A549 (cell line): Measurements from ENCODE around the gene NR2E3. TPM values are rescaled to one million over a fixed set of nuclear protein-coding genes. Genes with fewer than 3 reads are reported as not detected.

Source experiments
- CBX2 ChIP-seq: fragments of 200-600 bp; sonication (generic); IDR thresholded peaks from 2 replicates; pipeline ENCODE4 v1.6.1; 2016; ENCODE audit warnings: low read depth, mild to moderate bottlenecking, borderline replicate concordance
- CEBPB ChIP-seq, 2 experiments: fragments of >200 bp in 1 of 2; sonication (Bioruptor Twin) in 1 of 2; formaldehyde crosslinking in 1 of 2; IDR thresholded peaks; 2 replicates each; pipeline ENCODE4 v1.6.1; 2012 to 2016
- CHD2 ChIP-seq: fragments of 150-350 bp; IDR thresholded peaks from 2 replicates; pipeline ENCODE4 v1.6.1; 2014; ENCODE audit warnings: low read length; ENCODE audit not compliant: partially characterized antibody
- CHD4 ChIP-seq: fragments of 200-600 bp; sonication (generic); IDR thresholded peaks from 2 replicates; pipeline ENCODE4 v1.6.1; 2016; ENCODE audit warnings: antibody characterized with exemption, mild to moderate bottlenecking, borderline replicate concordance
- EP300 ChIP-seq, 2 experiments: fragments of >200 bp; sonication (Bioruptor Twin); formaldehyde crosslinking; IDR thresholded peaks; 2 replicates in 1 of 2; 3 replicates in 1 of 2; pipeline ENCODE4 v1.6.1; 2016 to 2017
- FOSL2 ChIP-seq, 2 experiments: fragments of 450-650 bp in 1 of 2; fragments of >200 bp in 1 of 2; sonication (Bioruptor Twin) in 1 of 2; formaldehyde crosslinking; IDR thresholded peaks; 2 replicates each; pipeline versions ENCODE4 v1.5.0 to v1.6.1; 2016 to 2020; ENCODE audit warnings: mild to moderate bottlenecking in 1 of 2, moderate library complexity in 1 of 2
- FOXS1 ChIP-seq: fragments of 250-450 bp; sonication (Bioruptor Pico); IDR thresholded peaks from 2 replicates; pipeline ENCODE4 v1.5.0; 2020; ENCODE audit warnings: mild to moderate bottlenecking, moderate library complexity
- GATA3 ChIP-seq: IDR thresholded peaks from 2 replicates; pipeline ENCODE4 v1.6.1; 2012; ENCODE audit warnings: borderline replicate concordance
- HDAC2 ChIP-seq: fragments of 200-600 bp; sonication (generic); IDR thresholded peaks from 2 replicates; pipeline ENCODE4 v1.6.1; 2016
- HES2 ChIP-seq: fragments of >200 bp; sonication (Bioruptor Twin); formaldehyde crosslinking; IDR thresholded peaks from 2 replicates; pipeline ENCODE4 v1.6.1; 2016
- HEYL ChIP-seq: fragments of 250-450 bp; sonication (Bioruptor Pico); IDR thresholded peaks from 2 replicates; pipeline ENCODE4 v1.8.0; 2021; ENCODE audit warnings: mild to moderate bottlenecking, moderate library complexity
- HOXA7 ChIP-seq: fragments of 250-450 bp; sonication (Bioruptor Pico); IDR thresholded peaks from 2 replicates; pipeline ENCODE4 v1.5.0; 2020; ENCODE audit warnings: mild to moderate bottlenecking, moderate library complexity
- HOXB5 ChIP-seq: fragments of 250-450 bp; sonication (Bioruptor Pico); IDR thresholded peaks from 2 replicates; pipeline ENCODE4 v1.5.0; 2020; ENCODE audit warnings: mild to moderate bottlenecking, moderate library complexity
- JUN ChIP-seq, 2 experiments: fragments of >200 bp; sonication (Bioruptor Twin); formaldehyde crosslinking; IDR thresholded peaks; 2 replicates in 1 of 2; 3 replicates in 1 of 2; pipeline ENCODE4 v1.6.1; 2016 to 2017
- JUNB ChIP-seq: fragments of >200 bp; sonication (Bioruptor Twin); formaldehyde crosslinking; IDR thresholded peaks from 2 replicates; pipeline ENCODE4 v1.6.1; 2016
- KDM5A ChIP-seq: fragments of 200-600 bp; sonication (generic); IDR thresholded peaks from 2 replicates; pipeline ENCODE4 v1.6.1; 2016; ENCODE audit warnings: antibody characterized with exemption, mild to moderate bottlenecking
- MAZ ChIP-seq: fragments of 150-350 bp; IDR thresholded peaks from 2 replicates; pipeline ENCODE4 v1.6.1; 2014; ENCODE audit warnings: antibody characterized with exemption, low read depth, low read length, borderline replicate concordance
- MYC ChIP-seq: IDR thresholded peaks from 2 replicates; pipeline ENCODE4 v1.6.1; 2012; ENCODE audit warnings: mild to moderate bottlenecking, inconsistent platforms, low read length, improper control_type of control experiment, borderline replicate concordance
- NFE2L2 ChIP-seq: fragments of 150-350 bp; conservative IDR thresholded peaks from 2 replicates; pipeline ENCODE4 v1.6.1; 2014; ENCODE audit warnings: low read length
- NPAS2 ChIP-seq: fragments of 250-450 bp; sonication (Bioruptor Pico); IDR thresholded peaks from 2 replicates; pipeline ENCODE4 v1.8.0; 2022; ENCODE audit warnings: mild to moderate bottlenecking, moderate library complexity, borderline replicate concordance
- NR3C1 ChIP-seq: fragments of >200 bp; sonication (Bioruptor Twin); formaldehyde crosslinking; IDR thresholded peaks from 3 replicates; pipeline ENCODE4 v1.6.1; 2017
- PHF8 ChIP-seq: fragments of 200-600 bp; sonication (generic); IDR thresholded peaks from 2 replicates; pipeline ENCODE4 v1.6.1; 2016; ENCODE audit warnings: low read depth, mild to moderate bottlenecking, antibody characterized with exemption, moderate library complexity, borderline replicate concordance
- RARB ChIP-seq: fragments of 250-450 bp; sonication (Bioruptor Pico); IDR thresholded peaks from 2 replicates; pipeline ENCODE4 v1.8.0; 2021; ENCODE audit warnings: mild to moderate bottlenecking, moderate library complexity
- RCOR1 ChIP-seq: fragments of 150-350 bp; IDR thresholded peaks from 2 replicates; pipeline ENCODE4 v1.6.1; 2014; ENCODE audit warnings: antibody characterized with exemption, low read length, low read depth
- RFX5 ChIP-seq: fragments of 450-650 bp; IDR thresholded peaks from 2 replicates; pipeline ENCODE4 v1.7.1; 2014; ENCODE audit warnings: antibody characterized with exemption, mild to moderate bottlenecking, moderate library complexity
- RNF2 ChIP-seq: fragments of 200-600 bp; sonication (generic); IDR thresholded peaks from 2 replicates; pipeline ENCODE4 v1.6.1; 2016; ENCODE audit warnings: low read depth, mild to moderate bottlenecking, antibody characterized with exemption, moderate library complexity, borderline replicate concordance
- SREBF2 ChIP-seq: fragments of 450-650 bp; IDR thresholded peaks from 2 replicates; pipeline ENCODE4 v1.6.1; 2014; ENCODE audit warnings: mild to moderate bottlenecking, moderate library complexity
- TFCP2L1 ChIP-seq: fragments of 250-450 bp; sonication (Bioruptor Pico); IDR thresholded peaks from 2 replicates; pipeline ENCODE4 v1.5.0; 2021; ENCODE audit warnings: mild to moderate bottlenecking
- TP53 ChIP-seq: fragments of 250-450 bp; sonication (Bioruptor Pico); IDR thresholded peaks from 2 replicates; pipeline ENCODE4 v1.5.0; 2021; ENCODE audit warnings: mild to moderate bottlenecking, moderate library complexity
- USF2 ChIP-seq: fragments of 450-650 bp; IDR thresholded peaks from 2 replicates; pipeline ENCODE4 v1.6.1; 2014; ENCODE audit warnings: antibody characterized with exemption
- ZC3H11A ChIP-seq: fragments of 450-650 bp; IDR thresholded peaks from 2 replicates; pipeline ENCODE4 v1.6.1; 2014; ENCODE audit warnings: antibody characterized with exemption, mild to moderate bottlenecking
- ZSCAN20 ChIP-seq: fragments of 250-450 bp; sonication (Bioruptor Pico); IDR thresholded peaks from 2 replicates; pipeline ENCODE4 v1.8.0; 2022; ENCODE audit warnings: mild to moderate bottlenecking, moderate library complexity
- polyA plus RNA-seq, 4 experiments: library from polyadenylated mRNA; depleted of rRNA in 3 of 4; stranded (reverse); fragments of >200 nt; fragmentation: RNase III in 1 of 4; extraction: RNeasy Plus Mini Kit Qiagen cat#74134 plus additional on column Dnase treatment in 1 of 4; gene quantifications; 2 replicates in 3 of 4; 3 replicates in 1 of 4; pipeline ENCODE4 v1.2.3, GENCODE V29; 2011 to 2017
- TF ChIP-seq, protein P1 (sequence below): fragments of 150-350 bp; IDR thresholded peaks from 2 replicates; pipeline ENCODE4 v1.6.1; 2014; ENCODE audit warnings: low read depth, mild to moderate bottlenecking, low read length
- TF ChIP-seq, protein P2 (sequence below): fragments of 200-600 bp; sonication (generic); IDR thresholded peaks from 2 replicates; pipeline ENCODE4 v1.6.1; 2016; ENCODE audit warnings: antibody characterized with exemption, mild to moderate bottlenecking, moderate library complexity
- TF ChIP-seq, protein P3 (sequence below): fragments of >200 bp; sonication (Bioruptor Twin); formaldehyde crosslinking; IDR thresholded peaks from 3 replicates; pipeline ENCODE4 v1.5.1; 2016
- TF ChIP-seq, protein P4 (sequence below): IDR thresholded peaks from 2 replicates; pipeline ENCODE4 v1.6.1; 2012

NR2E3 gene
- polyA plus RNA-seq, 2 of the 4 experiments (the other 2 are of a cell fraction) = 0.13 to 0.79 TPM

GRCh38 chr15:71800835-71801745, 9.3 kb upstream of the NR2E3 start (continued):
- TF ChIP-seq ZSCAN20 (CRISPR knock-in tag) = no peak
- TF ChIP-seq TFCP2L1 (CRISPR knock-in tag) = no peak
- peak; percentile 91 for TF ChIP-seq JUNB
- TF ChIP-seq USF2 = no peak
- TF ChIP-seq, protein P1, sequence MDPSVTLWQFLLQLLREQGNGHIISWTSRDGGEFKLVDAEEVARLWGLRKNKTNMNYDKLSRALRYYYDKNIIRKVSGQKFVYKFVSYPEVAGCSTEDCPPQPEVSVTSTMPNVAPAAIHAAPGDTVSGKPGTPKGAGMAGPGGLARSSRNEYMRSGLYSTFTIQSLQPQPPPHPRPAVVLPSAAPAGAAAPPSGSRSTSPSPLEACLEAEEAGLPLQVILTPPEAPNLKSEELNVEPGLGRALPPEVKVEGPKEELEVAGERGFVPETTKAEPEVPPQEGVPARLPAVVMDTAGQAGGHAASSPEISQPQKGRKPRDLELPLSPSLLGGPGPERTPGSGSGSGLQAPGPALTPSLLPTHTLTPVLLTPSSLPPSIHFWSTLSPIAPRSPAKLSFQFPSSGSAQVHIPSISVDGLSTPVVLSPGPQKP = no peak
- TF ChIP-seq PHF8 = no peak
- TF ChIP-seq, protein P2, sequence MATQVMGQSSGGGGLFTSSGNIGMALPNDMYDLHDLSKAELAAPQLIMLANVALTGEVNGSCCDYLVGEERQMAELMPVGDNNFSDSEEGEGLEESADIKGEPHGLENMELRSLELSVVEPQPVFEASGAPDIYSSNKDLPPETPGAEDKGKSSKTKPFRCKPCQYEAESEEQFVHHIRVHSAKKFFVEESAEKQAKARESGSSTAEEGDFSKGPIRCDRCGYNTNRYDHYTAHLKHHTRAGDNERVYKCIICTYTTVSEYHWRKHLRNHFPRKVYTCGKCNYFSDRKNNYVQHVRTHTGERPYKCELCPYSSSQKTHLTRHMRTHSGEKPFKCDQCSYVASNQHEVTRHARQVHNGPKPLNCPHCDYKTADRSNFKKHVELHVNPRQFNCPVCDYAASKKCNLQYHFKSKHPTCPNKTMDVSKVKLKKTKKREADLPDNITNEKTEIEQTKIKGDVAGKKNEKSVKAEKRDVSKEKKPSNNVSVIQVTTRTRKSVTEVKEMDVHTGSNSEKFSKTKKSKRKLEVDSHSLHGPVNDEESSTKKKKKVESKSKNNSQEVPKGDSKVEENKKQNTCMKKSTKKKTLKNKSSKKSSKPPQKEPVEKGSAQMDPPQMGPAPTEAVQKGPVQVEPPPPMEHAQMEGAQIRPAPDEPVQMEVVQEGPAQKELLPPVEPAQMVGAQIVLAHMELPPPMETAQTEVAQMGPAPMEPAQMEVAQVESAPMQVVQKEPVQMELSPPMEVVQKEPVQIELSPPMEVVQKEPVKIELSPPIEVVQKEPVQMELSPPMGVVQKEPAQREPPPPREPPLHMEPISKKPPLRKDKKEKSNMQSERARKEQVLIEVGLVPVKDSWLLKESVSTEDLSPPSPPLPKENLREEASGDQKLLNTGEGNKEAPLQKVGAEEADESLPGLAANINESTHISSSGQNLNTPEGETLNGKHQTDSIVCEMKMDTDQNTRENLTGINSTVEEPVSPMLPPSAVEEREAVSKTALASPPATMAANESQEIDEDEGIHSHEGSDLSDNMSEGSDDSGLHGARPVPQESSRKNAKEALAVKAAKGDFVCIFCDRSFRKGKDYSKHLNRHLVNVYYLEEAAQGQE = no peak
- peak; percentile 69; the same call in 1 of the 2 replicates for TF ChIP-seq RARB (CRISPR knock-in tag)
- no peak for TF ChIP-seq NFE2L2
- TF ChIP-seq, protein P3, sequence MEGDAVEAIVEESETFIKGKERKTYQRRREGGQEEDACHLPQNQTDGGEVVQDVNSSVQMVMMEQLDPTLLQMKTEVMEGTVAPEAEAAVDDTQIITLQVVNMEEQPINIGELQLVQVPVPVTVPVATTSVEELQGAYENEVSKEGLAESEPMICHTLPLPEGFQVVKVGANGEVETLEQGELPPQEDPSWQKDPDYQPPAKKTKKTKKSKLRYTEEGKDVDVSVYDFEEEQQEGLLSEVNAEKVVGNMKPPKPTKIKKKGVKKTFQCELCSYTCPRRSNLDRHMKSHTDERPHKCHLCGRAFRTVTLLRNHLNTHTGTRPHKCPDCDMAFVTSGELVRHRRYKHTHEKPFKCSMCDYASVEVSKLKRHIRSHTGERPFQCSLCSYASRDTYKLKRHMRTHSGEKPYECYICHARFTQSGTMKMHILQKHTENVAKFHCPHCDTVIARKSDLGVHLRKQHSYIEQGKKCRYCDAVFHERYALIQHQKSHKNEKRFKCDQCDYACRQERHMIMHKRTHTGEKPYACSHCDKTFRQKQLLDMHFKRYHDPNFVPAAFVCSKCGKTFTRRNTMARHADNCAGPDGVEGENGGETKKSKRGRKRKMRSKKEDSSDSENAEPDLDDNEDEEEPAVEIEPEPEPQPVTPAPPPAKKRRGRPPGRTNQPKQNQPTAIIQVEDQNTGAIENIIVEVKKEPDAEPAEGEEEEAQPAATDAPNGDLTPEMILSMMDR = peak; percentile 98
- TF ChIP-seq ZC3H11A = no peak
- TF ChIP-seq HES2 = no peak
- TF ChIP-seq FOSL2 (IDR thresholded peaks at IDR 0.05) = peak; percentile 47
- peak; percentile 83 for TF ChIP-seq FOSL2 (CRISPR knock-in tag; IDR thresholded peaks at IDR 0.05)
- TF ChIP-seq, protein P4, sequence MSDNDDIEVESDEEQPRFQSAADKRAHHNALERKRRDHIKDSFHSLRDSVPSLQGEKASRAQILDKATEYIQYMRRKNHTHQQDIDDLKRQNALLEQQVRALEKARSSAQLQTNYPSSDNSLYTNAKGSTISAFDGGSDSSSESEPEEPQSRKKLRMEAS = peak; percentile 70
- TF ChIP-seq SREBF2 = no peak
- no peak for TF ChIP-seq RFX5
- TF ChIP-seq MAZ = no peak
- peak in 1 of 2 experiments; percentile 47; a peak in 2 of 4 replicates for TF ChIP-seq CEBPB (IDR thresholded peaks at IDR 0.05)
- TF ChIP-seq CHD4 = no peak
- no peak for TF ChIP-seq NR3C1
- peak; percentile 53 for TF ChIP-seq CHD2
- peak; percentile 84 to 94; a peak in 4 of 5 replicates for TF ChIP-seq JUN (IDR thresholded peaks at IDR 0.05)
- TF ChIP-seq CBX2 = no peak
- TF ChIP-seq KDM5A = no peak
- no peak for TF ChIP-seq MYC
- no peak for TF ChIP-seq HOXB5
- TF ChIP-seq GATA3 = peak; percentile 88
- no peak for TF ChIP-seq RNF2
- no peak for TF ChIP-seq HDAC2
- TF ChIP-seq TP53 (CRISPR knock-in tag) = no peak
- TF ChIP-seq HOXA7 (CRISPR knock-in tag) = 0 out of 2 replicates have a peak, but pooled peaks have one; percentile 31
- TF ChIP-seq HEYL (CRISPR knock-in tag) = no peak
- TF ChIP-seq NPAS2 = no peak
- TF ChIP-seq FOXS1 (CRISPR knock-in tag) = no peak; the same call in 1 of the 2 replicates
- TF ChIP-seq EP300 (IDR thresholded peaks at IDR 0.05) = peak; percentile 95 to 97
- no peak for TF ChIP-seq RCOR1
